ENCODE data around the gene HYKK. TPM values are rescaled to one million over a fixed set of nuclear protein-coding genes. Genes with fewer than 3 reads are reported as not detected.

Gene HYKK
- total RNA-seq, 1 donor from 2014 or later = 3.6 TPM

GRCh38 chr15:78540141-78540870 lies 32.9 kb downstream of the HYKK start, which contains the start of gene PSMA4:
Gene PSMA4, plus strand, starts transcription at chr15:78540444. Its CDS starts 1,484 bp downstream, at chr15:78541928.
- H3K27ac Mint-ChIP-seq (ENCODE audit: unreplicated experiment) = peak within 1 kb of the TSS; percentile 100
- DNase-seq (ENCODE audit: low spot score) = peak; percentile 95
- H3K36me3 Mint-ChIP-seq (ENCODE audit: low read depth) = peaks cover 11% of the 10 kb centered on the region
- peak within 1 kb of the TSS; percentile 96 for H3K4me3 Mint-ChIP-seq (ENCODE audit: unreplicated experiment)
- peaks cover 15% of the 10 kb centered on the region for H3K4me1 Mint-ChIP-seq (ENCODE audit: low read depth)
- TF ChIP-seq CTCF (IDR thresholded peaks at IDR 0.05) = peak; percentile 60
- H3K9me3 Mint-ChIP-seq (ENCODE audit: low read depth) = no peaks in the 10 kb centered on the region
- no peaks in the 10 kb centered on the region for H3K27me3 Mint-ChIP-seq (ENCODE audit: low read depth)

- TF ChIP-seq CTCF (IDR thresholded peaks at IDR 0.05) = peak; percentile 4
- no peaks in the 10 kb centered on the region for H3K9me3 Mint-ChIP-seq (ENCODE audit: low read depth)
- H3K4me1 Mint-ChIP-seq (ENCODE audit: low read depth) = peaks cover 15% of the 10 kb centered on the region
- peaks cover 16% of the 10 kb centered on the region for H3K36me3 Mint-ChIP-seq (ENCODE audit: low read depth)
- H3K4me3 Mint-ChIP-seq (ENCODE audit: unreplicated experiment) = peak overlapping the region; percentile 96
- DNase-seq (ENCODE audit: low spot score) = no peak
- no peaks in the 10 kb centered on the region for H3K27me3 Mint-ChIP-seq (ENCODE audit: low read depth)
- peak overlapping the region; percentile 100 for H3K27ac Mint-ChIP-seq (ENCODE audit: unreplicated experiment)
Observed at GRCh38 chr15:78540871-78541743, 33.7 kb downstream of the HYKK start.

GRCh38 chr15:78541744-78542034 lies 34.3 kb downstream of the HYKK start:
- Mint-ChIP-seq H3K27ac (ENCODE audit: unreplicated experiment) (peak overlapping the region; percentile 100), H3K4me1 (ENCODE audit: low read depth) (peaks cover 15% of the 10 kb centered on the region), H3K9me3 (ENCODE audit: low read depth) (no peaks in the 10 kb centered on the region), H3K4me3 (ENCODE audit: unreplicated experiment) (peak overlapping the region; percentile 96), H3K27me3 (ENCODE audit: low read depth) (no peaks in the 10 kb centered on the region), H3K36me3 (ENCODE audit: low read depth) (peaks cover 20% of the 10 kb centered on the region)
- no peak for TF ChIP-seq CTCF (IDR thresholded peaks at IDR 0.05)
- DNase-seq (ENCODE audit: low spot score) = no peak

- H3K9me3 Mint-ChIP-seq (ENCODE audit: low read depth) = no peaks in the 10 kb centered on the region
- peaks cover 24% of the 10 kb centered on the region for H3K36me3 Mint-ChIP-seq (ENCODE audit: low read depth)
Observed at GRCh38 chr15:78542647-78543046, 35.3 kb downstream of the HYKK start.

More at GRCh38 chr15:78542647-78543046, 35.3 kb downstream of the HYKK start:
- Mint-ChIP-seq H3K4me1 (ENCODE audit: low read depth) (peaks cover 15% of the 10 kb centered on the region), H3K27ac (ENCODE audit: unreplicated experiment) (no peak overlapping the region), H3K4me3 (ENCODE audit: unreplicated experiment) (no peak overlapping the region), H3K27me3 (ENCODE audit: low read depth) (no peaks in the 10 kb centered on the region)
- DNase-seq (ENCODE audit: low spot score) = no peak
- TF ChIP-seq CTCF (IDR thresholded peaks at IDR 0.05) = no peak

Data from chondrocyte (in vitro differentiated cells).